ENCODE results near the gene AMER3.

The AMER3 gene

GRCh38 chr2:130776550-130776949, 21.2 kb downstream of the AMER3 start:
- DNase-seq (ENCODE audit: low read depth in 2 of 2, low spot score in 1 of 2) = no peak

DNA sequence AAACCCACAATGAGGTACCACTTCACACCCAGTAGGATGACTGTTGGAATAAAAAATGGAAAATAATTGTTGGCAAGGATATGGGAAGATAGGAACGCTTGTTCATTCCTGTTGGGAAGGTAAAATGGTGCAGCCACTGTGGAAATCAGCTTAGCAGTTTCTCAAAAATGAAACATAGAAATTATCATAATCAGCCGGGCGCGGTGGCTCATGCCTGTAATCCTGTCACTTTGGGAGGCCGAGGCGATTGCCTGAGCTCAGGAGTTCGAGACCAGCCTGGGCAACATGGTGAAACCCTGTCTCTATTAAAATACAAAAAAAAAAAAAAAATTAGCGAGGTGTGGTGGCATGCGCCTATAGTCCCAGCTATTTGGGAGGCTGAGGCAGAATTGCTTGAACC, 23.4 kb downstream of the AMER3 start:
- no peak for DNase-seq (ENCODE audit: low read depth in 2 of 2, low spot score in 1 of 2)

DNA sequence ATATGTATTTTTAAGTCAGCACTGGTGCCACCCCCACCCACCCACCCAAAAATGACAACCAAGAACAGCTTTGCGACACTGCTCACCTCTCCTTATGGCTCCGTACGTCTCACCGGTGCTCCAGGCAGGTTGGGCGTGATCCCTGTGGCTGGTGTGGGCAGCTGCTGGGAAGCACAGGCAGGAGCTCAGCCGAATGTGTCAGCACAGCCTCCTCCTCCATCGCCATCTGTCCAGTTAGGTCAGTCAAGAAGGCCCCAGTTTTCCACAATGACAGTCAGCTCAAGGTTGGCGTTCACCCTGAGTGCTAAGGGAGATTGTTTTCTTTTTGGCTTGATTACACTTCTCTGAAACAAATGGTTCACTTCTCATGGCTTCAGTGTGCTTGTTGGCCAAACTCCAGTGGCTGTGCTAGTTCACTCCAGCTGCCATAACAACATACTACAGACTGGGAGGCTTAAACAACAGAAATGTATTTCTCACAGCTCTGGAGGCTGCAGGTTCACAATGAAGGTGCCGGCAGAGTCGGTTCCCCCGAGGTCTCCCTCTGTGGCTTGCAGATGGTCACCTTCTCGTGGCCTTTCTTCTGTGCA, 30.2 kb downstream of the AMER3 start:
- DNase-seq (ENCODE audit: low read depth in 2 of 2, low spot score in 1 of 2) = no peak

DNA sequence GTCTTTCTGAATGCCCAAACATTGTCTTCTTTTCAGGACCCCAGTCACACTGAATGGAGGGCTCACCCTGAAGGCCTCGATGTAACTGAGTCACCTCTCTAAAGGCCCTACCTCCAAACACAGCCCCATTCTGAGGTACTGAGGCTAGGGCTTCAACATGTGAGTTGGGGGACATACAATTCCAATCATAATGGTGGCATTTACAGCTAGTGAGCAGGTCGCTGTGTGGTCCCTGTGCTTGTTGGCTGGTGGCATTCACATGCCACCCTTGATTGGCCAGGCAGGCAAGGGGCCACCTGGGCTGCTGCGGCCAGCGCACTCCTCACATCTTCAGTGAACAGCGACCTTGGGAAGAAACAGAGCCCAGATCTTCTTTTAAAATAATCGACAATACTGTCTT, 30.7 kb downstream of the AMER3 start:
- DNase-seq (ENCODE audit: low read depth in 2 of 2, low spot score in 1 of 2) = no peak

DNA sequence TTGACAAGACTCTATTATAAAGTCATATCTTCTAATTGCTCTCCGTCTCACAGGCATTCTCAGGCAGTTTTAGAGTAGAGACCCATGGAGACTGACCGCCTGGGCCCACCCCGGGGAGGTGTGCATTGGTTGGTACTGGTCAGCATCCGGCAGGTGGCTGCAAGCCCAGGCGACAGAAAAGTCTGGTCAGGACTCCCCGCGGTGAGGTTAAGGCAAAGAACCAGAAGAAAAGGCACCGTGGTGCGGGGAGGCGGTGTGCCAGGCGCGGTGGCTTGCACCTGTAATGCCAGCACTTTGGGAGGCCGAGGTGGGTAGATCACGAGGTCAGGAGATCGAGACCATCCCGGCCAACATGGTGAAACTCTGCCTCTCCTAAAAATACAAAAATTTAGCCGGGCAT, 32.5 kb downstream of the AMER3 start:
- DNase-seq (ENCODE audit: low read depth in 2 of 2, low spot score in 1 of 2) = no peak

GRCh38 chr2:130790312-130790711, 35.0 kb downstream of the AMER3 start:
- DNase-seq (ENCODE audit: low read depth in 2 of 2, low spot score in 1 of 2) = no peak

DNA sequence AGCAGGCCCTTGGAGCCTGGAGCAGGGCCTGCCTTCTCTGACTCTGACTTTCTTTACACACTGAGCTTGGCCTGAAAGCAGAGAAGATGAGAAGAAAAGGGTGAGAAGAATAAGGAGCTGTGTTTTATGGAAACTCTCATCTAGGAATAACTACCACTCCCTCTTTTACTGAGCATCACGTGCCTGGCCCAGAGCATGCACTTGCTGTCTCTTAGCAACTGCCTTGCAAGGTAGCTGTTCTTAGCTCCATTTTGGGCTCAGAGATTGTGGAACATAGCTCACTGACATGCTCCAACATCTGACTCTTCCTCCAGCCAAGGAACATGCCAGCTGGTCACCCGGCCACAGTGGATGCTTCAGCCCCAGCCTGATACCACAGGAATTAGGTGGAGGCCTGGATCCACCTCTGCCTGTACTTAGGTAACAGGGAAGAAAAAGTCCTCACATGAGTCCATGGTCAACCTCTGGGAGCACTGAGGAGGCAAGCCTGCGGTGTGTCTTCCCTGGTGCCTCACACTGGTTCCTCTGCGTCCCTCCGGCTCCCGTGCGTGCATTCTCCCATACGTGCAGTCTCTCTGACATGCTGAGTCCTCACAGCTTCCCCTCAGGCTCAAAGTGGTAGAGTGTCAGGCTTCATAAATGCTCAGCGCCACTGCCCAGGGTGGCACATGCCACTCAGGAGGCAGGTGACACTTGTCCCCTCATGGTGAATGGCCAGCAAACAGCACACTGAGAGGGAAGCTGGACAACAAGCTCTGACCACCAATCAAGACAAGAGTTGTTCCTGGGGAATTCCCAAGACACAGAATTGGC, 35.7 kb downstream of the AMER3 start:
- no peak for DNase-seq (ENCODE audit: low read depth in 2 of 2, low spot score in 1 of 2)

DNA sequence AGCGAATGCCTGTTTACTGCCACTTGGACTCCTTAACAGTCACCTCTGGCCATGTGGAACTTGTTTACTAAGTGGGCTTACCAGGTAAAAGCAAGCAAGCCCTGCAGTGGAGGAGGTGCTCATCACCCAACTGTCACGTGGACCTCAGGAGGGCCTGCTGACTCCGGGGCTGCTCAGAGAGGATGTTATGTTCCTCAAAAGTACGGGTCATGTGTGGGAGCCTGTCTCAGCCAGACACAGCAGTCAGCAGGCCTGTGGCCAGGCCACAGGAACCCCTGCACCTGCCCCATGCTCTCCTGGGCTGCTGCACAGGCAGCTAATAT, 36.2 kb downstream of the AMER3 start:
- DNase-seq (ENCODE audit: low read depth in 2 of 2, low spot score in 1 of 2) = no peak

GRCh38 chr2:130795431-130795830, 40.1 kb downstream of the AMER3 start:
- DNase-seq (ENCODE audit: low read depth in 2 of 2, low spot score in 1 of 2) = no peak

- peak in 1 of 2 donors; percentile 5 for DNase-seq (ENCODE audit: low read depth in 2 of 2, low spot score in 1 of 2)
Measured at GRCh38 chr2:130796290-130796689, 41.0 kb downstream of the AMER3 start.

- DNase-seq (ENCODE audit: low read depth in 2 of 2, low spot score in 1 of 2) = peak; percentile 89 to 93
Measured at GRCh38 chr2:130797493-130798435, 42.4 kb downstream of the AMER3 start.

- DNase-seq (ENCODE audit: low read depth in 2 of 2, low spot score in 1 of 2) = no peak
Measured at GRCh38 chr2:130798472-130799218, 43.3 kb downstream of the AMER3 start.

DNA sequence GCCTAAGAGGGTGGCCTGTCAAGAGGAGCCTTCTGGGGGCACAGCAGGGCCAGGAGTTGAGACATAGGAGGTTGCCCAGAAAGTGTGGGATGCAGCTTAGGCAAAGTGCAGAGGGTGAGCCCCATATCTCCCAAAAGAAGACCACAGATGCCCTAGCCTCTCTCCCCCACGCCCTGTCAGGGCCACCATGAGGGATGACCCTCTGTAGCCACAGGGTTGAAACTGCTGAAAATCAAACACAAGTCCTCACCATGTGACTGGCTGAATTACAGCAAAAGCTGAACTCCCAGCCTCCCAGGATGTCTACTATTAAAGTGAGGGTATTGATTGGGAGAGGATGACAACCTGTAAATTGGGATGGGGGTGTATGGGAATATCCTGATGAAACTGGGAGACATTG, 44.0 kb downstream of the AMER3 start:
- DNase-seq (ENCODE audit: low read depth in 2 of 2, low spot score in 1 of 2) = no peak

DNA sequence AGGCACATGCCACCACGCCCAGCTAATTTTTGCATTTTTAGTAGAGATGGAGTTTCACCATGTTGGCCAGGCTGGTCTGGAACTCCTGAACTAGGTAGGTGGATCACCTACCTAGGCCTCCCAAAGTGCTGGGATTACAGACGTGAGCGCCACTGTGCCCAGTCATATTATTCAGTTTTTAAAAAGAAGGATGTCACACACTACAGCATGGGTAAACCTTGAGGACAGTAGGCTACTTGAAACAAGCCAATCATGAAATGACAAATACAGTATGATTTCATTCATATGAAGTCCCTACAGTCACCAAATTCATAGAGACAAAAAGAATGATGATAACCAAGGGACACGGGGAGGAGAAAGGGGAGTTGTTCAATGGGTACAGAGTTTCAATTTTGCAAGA, 50.3 kb downstream of the AMER3 start:
- DNase-seq (ENCODE audit: low read depth in 2 of 2, low spot score in 1 of 2) = no peak

- DNase-seq (ENCODE audit: low read depth in 2 of 2, low spot score in 1 of 2) = no peak
Measured at GRCh38 chr2:130806370-130806769, 51.0 kb downstream of the AMER3 start.

- no peak for DNase-seq (ENCODE audit: low read depth in 2 of 2, low spot score in 1 of 2)
Measured at GRCh38 chr2:130807659-130808385, 52.5 kb downstream of the AMER3 start.

DNA sequence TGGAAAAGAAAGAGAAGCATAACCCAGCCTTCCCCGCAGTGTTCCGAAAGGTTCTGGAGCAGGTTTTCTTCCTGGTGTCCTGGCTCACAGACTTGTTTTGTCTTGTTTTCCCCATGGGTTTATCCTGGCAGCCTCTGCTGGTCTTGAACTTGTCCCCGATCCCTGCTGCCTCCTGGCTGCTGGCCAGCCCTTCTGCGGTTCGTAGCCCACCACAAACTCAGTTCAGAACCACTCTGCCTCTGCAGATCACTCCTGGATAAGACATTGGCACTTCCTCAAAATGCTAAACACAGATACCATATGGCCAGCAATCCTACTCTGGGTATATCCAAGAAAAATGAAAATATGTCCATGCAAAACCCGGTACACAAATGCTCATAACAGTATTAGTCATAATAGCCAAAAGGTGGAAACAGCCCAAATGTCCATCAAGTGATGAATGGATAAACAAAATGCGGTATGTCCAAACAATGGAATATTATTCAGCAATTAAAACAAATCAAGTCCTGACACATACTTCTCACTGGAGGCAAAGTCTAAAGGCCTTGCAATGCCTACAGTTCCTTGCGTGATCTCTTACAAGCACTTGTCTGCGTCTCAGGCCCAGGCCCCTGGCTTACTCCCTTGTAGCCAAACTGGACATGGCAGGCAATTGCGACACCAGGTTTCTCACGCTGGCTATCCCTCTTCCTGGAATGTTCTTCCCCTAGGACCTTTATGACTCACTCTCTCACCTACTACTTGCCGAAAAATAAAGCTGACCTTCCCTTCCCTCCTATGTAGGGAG, 53.3 kb downstream of the AMER3 start:
- no peak for DNase-seq (ENCODE audit: low read depth in 2 of 2, low spot score in 1 of 2)

DNA sequence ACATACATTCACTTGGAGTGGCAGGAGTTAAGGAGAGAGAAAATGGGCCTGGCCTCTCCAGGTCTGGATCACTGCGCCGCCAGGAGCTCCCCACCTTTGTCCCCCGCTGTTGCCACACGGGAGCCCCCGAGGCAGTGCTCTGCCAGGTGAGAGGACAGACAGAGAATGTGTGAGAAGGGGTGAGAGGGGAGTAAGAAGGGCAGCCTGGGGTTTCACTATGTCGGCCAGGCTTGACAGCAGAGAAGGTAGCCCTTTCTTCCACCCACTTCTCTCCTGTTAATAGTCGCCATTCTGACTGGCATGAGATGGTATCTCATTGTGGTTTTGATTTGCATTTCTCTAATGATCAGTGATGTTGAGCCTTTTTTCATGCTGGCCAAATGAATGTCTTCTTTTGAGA, 55.1 kb downstream of the AMER3 start:
- DNase-seq (ENCODE audit: low read depth in 2 of 2, low spot score in 1 of 2) = no peak

DNA sequence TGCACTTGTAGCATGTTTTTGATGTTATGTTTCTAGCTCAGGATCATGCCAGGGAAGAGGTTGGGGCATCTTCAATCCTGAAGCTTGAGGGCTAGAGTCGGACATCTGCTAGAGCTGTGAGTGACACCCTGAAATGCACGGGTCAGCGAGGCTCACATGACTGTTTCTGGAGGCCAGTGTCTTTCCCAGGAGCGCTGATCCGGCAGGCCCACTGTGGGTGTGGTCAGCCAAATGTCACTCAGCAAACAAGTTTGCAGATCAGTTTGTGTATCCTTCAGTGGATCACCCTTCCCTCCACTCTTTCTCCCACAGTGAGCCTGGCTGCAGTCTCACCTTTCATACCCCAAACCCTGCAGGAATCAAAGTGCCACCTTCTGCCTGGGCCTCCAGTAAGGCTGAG, 58.4 kb downstream of the AMER3 start:
- DNase-seq (ENCODE audit: low read depth in 2 of 2, low spot score in 1 of 2) = no peak

Data from stimulated activated CD8-positive, alpha-beta memory T cell treated with anti-CD3 and anti-CD28 coated beads, Interleukin-4, amount 100 ng/mL, for 1 hour (primary cell).